SKM-1 (cell line): ENCODE data around the gene EPN1.
A peak's percentile ranks its signal among the peaks of the same experiment; 100 is the strongest.

Experiments
- DNase-seq: peaks from one replicate; lab custom pipeline; 2025; ENCODE audit not compliant: unreplicated experiment; lab: John Stamatoyannopoulos, UW

Gene EPN1

DNA sequence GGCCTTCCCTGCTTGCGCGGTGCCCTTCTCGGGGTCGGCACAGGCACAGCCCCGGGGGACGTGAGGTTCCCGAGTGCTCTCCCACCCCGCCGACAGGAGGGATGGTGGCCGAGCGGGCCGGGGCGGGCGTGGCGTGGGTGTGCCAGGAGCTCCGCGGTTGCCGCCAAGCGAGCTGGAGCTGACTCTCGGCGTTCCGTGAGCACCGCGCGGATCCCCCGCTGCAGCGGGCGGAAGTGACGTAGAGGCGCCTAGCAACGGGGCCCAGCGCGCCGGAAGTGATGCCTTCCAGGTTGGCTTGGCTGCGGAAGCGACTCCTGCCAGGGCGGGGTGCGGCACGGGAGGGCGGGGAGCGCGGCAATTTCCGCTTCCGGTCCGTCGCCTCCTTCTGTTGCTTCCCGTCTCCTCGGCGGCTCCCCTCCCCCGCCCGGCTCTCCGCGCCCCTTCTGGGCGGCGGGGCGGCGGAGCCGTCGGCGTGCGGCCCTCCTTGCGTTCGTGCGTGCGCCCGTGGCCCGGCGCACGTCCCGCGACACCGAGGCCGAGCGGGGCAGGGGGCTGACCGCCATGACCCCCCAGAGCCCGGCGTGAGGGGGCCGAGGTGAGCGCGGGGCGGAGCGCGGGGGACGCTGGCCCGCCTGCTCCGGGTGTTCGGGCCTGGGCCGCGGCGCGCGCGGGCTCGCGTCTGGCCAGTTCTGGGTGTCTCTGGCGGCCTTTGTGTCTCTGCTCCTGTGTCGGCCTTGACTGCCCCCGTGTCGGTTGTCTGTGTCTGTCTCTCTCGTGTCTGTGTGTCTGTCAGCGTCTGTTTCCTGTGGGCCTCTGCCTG lies at the start of gene EPN1:
EPN1 (plus strand) TSS at position 386 of the 820 bp plus-strand sequence. CDS start 3,402 bp downstream, outside the sequence.
- DNase-seq = peak; percentile 66

DNA sequence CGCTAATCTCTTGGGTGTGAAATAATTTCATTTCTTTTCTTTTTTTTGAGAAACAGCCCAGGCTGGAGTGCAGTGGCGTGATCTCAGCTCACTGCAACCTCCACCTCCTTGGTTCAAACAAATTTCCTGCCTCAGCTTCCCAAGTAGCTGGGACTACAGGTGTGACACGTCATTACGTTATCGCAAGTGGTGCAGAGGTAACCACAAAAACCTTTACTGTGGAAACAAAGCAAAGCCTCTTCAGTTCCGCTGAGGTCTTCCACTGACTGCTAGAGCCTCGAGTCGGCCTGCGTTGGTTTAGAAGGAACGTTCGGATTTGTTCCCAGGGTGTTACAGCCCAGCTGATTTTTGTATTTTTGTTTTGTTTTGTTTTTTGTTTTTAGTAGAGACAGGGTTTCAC lies 48.7 kb upstream of the EPN1 start:
- DNase-seq = no peak

DNA sequence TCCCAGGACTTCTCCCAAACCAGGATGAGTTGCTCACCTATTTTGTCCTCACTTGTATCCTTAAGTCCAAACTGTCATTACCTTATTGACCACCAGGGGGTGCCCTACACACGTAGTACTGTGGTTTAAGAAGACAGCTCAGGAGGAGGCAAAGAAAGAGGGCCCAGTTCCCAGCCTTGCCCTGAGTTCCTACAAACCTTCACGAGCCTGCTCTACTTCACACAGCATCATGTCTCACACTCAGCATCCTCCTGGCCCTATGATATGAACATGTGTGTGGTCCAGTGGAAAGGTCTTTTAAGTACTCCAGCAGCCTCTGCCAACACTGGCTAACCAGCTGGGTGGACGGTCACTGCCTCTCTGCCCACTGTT lies 42.6 kb upstream of the EPN1 start:
- peak; percentile 15 for DNase-seq

DNA sequence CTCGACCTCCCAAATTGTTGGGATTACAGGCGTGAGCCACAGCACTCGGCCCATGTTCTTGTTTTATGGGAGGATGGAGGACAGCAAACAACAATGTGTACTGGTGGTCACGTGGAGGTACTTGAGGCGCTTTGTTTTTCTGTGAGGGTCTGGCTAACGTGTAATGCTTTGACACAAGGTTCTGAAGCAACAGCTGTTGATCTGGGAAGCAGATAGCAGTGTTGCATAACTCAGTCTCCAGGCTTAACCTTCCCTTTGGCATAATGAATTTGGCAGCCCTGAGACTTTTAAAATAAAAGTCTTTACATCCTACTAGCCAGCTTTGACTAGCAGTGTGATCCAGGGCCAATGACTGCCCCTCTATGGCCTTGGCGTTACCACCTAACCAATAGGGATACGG lies 41.2 kb upstream of the EPN1 start:
- DNase-seq = no peak

DNA sequence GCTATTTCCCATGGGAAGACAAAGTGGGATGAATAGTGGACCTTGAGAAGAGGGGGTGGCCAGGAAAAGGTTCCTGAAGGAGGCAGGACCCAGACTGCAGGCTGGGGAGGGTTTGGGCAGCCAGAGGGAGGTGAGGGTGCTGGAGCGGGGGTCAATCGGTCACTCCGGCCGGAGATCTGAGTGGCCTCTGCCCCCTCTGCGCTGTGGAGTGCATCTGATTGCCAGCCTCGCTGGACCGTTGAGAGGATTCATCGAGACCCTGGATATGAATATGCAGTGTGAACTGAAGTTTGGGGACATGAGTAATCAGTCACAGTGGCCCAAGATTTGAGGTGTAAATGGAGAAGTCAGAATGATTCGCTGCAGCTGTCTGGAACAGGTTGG lies 39.7 kb upstream of the EPN1 start:
- no peak for DNase-seq

DNA sequence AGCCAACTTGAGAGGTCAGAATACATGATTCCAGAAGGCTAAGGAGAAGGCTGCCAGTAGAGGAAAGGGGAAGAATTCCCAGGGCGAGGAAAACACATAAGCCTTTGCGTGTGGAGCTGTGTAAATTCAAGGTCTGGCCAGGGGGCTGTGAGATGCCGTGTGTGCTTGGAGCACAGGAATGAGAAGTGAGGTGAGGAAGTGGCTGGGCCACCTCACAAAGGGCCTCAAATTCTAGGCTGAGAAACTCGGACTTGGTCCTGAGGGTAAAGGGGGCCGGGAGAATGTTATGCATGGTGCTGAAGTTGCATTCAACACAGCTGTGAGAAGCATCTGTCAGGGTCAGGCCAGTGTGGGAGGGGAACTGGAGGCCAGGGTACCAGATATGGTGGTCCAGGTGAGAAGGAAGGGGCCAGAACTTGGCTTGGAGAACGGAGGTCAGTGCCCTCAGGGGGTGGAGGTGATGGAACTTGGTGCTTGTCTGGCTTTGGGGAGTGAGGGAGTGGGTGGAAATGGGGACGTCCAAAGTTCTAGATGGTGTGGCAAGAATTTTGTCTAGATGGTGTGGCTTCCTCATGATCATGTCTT lies 39.1 kb upstream of the EPN1 start:
- no peak for DNase-seq

DNA sequence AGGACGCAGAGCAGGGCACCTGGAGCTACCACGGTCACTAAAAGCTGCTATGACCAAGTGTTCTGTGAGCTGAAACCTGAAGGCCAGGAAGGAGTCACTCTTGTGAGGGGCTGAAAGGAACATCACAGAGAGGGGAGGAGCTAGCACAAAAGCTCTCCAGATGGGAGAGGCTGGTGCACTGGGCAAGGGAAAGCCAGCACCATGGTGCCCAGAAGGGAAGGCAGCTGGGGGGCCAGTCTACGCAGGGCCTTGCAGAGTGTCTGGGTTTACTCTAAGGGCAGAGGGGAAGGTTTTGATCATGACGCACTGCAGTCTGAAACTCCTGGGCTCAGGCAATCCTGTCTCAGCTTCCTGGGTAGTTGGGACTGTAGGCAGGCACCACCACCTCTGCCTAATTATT lies 38.3 kb upstream of the EPN1 start:
- DNase-seq = no peak

DNA sequence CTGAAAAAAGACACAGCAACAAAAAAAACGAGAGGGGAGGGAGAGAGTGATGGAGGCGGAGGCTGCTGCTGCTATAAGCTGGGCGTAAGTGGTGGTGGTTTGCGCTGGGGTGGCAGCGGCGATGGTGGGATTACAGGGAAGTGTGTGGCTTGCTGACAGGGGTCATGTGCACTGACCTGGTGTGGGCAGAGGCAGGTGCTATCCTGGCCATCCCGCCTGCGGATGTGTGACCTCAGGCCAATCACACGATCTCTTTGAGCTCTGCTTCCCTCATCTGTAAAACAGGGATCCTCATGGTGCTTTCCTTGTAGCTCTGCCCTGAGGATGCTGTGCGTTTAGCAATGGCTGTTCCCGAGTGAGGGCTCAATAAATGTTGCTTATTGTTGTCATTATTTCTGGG lies 37.5 kb upstream of the EPN1 start:
- DNase-seq = no peak

DNA sequence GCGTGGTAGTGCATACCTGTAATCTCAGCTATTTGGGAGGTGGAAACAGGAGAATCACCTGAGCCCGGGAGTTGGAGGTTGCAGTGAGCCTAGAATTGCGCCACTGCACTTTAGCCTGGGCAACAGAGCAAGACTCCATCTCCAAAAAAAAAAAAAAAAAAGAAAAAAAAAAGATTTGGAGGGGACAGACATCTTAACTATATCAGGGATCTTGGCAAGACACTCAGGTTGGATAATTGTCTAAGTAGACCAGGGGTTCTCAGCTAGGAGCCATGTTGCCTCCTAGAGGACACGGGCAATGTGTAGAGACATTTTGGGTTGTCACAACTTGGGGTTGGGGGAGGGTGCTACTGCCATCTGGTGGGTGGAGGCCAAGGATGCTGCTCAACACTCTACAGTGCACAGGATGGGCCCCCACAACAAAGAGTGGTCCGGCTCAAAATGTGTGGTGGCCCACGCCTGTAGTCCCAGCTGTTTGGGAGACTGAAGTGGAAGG lies 36.1 kb upstream of the EPN1 start:
- peak; percentile 11 for DNase-seq

DNA sequence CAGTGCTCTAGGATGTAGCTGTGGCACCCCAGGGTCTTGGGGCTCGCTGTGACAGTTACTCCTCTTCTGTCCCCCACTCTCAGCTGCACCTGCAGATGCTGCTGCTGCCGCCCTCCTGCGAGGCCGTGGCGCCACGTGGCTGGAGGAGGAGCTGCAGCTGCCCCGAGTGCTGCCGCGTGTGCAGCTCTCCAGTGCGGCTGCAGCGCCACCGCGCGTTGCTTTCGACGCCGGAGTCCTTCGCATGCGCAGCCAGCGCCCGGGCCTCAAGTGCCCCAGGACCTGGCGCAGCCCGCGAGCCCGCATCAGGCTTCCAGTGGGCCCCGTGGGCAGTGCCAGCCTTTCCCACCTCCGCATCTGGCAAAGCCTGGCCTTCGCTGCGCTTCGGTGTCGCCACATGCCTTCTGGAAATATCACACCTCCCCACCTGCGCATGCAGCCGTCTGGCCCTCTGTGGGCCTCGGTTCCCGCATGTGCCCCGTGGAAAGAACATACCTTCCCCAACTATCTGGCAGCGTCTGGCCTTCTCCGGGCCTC lies 34.9 kb upstream of the EPN1 start:
- DNase-seq = no peak

DNA sequence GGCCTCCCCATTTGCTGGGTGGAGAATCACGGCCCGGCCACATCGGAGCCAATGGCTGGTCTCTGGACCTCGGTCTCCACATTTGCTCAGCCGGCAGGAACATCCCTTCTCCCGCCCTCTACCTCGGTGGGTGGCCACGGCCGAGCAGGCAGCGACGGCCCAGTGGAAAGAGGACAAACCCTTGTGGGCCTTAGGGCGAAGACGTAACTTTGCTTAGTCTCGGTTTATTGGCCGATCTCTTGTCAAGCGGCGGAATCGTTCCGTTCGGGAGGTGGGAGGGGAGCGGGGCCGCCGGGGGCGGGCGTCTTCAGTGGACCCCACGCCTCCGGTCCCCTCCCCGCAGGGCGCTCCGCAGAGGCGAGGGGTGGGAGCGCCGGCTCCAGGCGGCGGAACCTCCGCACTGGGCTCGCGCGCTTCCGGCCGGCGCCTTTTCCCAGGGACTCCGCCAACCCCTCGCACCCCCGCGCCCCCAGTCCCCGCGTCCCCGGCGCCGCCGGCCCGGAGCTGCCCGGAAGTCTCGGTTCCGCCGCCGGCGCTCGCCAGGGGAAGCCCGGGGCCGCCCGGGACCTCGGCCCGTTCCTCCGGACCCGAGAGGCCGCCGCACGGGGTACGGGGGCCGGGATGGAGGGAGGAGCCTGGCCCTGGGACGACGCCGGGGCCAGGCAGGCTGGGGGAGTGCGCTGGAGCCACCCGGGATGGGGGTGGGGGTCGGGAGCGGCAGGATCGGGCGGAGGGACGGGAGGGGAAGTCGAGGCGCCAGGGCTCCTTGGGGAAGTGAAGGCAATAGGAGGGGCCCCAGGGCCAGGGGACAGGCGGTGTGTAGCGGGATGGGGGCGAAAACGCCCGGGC lies 34.2 kb upstream of the EPN1 start, which contains the start of gene ZNF580:
ZNF580 (plus strand) TSS at position 426 of the 849 bp plus-strand sequence. CDS start 1,507 bp downstream, outside the sequence.
- no peak for DNase-seq

DNA sequence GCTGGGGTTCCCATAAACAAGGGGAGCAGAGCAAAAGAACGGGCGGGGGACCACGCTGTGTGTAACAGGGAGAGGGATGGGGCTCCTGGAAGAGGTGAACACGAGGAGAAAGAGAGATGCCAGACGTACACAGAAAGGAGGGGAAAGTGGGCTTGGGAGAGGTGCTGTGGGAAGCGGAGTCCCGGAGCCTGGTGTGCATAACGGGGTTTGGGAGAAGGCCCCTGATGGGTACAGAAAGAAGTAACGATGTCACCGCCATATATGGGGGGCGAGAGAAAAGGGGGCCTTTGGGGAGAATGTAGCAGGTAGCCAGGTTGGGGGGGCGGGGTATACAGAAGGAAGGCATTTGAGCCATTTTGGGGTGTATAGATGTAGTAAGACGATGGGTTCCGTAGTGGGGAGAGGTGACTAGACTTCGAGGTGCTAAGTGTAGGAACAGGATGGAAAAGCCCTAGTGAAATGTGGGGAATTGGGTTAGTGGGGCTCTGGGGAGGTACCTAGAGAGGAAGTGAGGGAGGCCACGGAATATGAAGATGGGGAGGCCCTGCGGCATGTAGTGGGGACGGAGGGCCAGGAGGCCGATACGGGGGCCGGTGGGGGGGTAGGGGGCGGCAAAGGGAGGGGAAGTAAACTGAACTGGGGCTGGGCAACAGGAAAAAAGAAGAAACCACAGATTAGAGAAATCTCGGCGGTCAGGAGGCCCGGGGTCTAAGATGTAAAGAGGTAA lies 33.4 kb upstream of the EPN1 start:
- no peak for DNase-seq

DNA sequence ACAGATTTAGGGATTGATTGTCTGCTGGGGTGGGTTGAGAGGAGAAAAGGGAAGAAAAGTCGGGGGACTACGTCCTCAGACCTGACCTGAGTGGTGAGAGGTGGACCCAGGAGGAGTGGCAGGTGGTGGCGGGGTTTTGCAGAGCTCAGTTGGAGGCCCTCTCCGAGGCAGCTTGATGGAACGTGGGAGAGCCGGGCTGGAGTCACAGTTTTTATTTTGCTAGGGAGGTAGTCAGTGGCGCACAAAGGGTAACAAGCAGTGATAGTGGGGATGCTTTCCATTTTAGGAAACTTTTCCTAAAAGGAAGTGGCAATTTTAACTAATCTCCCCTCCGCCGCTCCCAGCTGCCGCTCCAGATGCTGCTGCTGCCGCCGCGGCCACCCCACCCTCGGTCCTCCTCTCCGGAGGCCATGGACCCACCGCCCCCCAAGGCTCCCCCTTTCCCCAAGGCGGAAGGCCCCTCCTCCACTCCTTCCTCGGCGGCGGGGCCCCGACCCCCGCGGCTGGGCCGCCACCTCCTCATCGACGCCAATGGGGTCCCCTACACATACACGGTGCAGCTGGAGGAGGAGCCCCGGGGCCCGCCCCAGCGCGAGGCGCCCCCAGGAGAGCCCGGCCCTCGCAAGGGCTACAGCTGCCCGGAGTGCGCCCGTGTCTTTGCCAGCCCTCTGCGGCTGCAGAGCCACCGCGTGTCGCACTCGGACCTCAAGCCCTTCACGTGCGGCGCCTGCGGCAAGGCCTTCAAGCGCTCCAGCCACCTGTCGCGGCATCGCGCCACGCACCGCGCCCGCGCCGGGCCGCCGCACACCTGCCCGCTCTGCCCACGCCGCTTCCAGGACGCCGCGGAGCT lies 32.6 kb upstream of the EPN1 start:
- DNase-seq = no peak

DNA sequence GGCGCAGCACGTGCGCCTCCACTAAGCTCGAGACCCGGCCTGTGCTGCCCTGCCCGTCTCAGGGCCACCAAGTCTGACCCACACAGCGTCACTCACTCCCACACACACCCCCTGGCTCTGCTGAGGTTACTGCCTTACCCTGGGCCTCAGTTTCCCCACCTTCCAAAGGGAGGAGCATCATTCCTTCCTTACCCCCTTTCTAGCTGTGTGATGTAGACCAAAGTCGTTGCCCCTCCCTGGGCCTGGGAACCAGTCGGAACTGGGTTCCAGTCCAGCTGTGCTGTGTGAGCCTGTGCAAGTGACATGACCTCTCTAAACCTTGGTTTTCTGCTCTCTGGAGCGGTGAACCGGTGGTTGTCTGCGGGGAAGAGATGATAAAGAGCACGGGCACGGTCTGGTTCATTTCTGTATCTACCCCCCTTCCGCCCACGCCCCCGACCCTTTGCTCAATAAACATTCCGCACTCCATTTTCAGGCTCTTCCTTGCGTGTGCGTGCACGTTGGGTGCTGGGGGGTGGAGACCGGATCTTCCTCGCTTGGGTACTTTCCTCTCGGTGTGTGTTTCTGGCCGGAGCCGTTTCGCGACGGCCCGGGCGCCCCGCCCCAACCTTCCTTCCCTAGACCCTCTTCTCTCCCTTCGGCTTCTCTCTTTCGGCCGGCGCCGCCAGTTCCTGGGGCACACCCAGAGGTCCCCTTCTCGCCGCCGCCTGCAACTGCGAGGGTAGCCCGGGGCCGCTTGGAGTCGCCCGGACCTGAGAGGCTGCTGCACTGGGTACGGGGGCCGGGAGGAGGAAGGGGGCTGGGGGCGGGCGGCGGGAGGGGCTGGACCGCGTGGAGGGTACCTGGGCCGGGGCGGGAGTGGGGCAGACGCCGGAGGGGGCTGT lies 31.8 kb upstream of the EPN1 start, which contains the start of gene ZNF581:
ZNF581 (plus strand) TSS at position 647 of the 884 bp plus-strand sequence. CDS start 923 bp downstream, outside the sequence.
- DNase-seq = peak; percentile 5

DNA sequence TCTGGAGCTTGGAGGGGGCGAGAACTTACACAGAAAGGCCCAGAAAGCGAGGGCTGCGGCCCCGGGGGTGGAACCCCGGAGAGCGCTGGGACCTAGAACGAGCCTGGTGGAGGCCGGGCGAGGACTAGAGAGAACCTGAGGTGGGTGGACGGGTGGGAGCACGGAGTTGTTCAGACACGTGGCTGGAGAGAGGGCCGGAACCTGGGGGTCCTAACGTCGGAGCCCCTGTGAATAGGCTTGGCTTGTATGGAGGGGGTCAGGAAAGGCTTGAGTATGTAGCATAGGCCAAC lies 31.2 kb upstream of the EPN1 start:
- no peak for DNase-seq

DNA sequence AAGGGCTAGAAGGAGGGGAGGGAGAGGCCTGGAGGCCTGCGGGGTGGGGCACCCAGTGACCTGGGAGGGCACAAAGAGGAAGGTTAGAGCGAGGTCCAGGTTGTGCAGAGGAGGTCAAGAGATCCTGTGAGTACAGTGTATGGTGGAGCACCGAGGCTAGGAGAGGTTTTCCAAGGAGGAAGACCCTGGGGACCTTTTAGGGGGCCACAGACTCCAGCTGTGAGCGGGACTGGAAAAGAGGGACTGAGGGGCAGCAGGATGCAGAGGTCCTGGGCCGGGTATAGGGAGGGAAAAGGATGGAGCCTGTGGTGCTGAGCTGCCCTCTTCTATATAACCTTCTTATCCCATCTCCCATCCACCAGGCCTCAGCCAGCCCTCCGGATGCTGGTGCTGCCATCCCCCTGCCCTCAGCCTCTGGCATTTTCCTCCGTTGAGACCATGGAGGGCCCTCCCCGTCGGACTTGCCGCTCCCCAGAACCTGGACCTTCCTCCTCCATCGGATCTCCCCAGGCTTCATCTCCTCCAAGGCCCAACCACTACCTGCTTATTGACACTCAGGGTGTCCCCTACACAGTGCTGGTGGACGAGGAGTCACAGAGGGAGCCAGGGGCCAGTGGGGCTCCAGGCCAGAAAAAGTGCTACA lies 30.7 kb upstream of the EPN1 start:
- DNase-seq = no peak

DNA sequence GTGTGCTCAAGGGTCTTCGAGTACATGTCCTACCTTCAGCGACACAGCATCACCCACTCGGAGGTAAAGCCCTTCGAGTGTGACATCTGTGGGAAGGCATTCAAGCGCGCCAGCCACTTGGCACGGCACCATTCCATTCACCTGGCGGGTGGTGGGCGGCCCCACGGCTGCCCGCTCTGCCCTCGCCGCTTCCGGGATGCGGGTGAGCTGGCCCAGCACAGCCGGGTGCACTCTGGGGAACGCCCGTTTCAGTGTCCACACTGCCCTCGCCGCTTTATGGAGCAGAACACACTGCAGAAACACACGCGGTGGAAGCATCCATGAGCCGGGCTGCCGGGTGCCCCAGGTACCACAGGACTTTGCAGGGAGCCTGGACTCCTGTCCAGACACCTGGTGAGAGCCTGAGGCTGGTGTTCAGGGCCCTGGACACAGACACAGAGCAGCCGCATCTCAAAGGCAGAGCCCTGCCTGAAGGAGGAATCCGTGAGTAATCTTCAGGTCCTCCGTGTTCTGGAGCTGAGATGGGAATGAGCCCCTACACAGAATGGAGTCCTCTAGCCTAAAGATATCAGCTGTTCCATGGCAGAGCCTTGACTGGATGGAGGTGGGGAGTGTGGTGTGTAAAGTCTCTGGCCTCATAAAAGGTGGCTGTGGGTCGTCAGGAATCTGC lies 30.0 kb upstream of the EPN1 start:
- DNase-seq = no peak

DNA sequence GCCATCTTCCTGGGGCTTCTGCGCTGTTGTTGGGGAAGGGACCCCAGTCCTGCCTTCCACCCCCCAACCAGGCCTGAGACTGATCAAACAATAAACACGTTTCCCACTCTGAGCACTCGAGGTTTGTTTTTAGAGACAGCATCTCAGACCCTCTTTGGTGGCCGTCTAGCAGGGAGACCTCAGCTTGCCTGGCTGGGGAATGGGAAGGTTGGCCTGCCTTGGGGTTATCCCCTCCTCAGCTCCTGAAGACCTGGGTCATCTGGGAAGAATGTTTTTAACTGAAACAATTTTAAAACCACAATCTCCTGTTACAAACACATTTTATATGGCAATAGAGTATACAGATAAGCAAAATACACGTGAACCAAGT lies 29.5 kb upstream of the EPN1 start:
- DNase-seq = no peak
